Activated effector memory CD4-positive, alpha-beta T cell treated with anti-CD3 and anti-CD28 coated beads, Interleukin-2, amount 50 U/mL, for 16 hours (primary cell): Measurements from ENCODE around the gene TUBG2.
"Not testable (repeated sequence)": the region's sequence is repeated elsewhere in the genome, so short reads cannot be mapped to it uniquely, and the experiment has no call there.

Experiments
- DNase-seq: peaks from one replicate; pipeline ENCODE4 v3.0.0-alpha.2; 2020

Gene TUBG2

DNA sequence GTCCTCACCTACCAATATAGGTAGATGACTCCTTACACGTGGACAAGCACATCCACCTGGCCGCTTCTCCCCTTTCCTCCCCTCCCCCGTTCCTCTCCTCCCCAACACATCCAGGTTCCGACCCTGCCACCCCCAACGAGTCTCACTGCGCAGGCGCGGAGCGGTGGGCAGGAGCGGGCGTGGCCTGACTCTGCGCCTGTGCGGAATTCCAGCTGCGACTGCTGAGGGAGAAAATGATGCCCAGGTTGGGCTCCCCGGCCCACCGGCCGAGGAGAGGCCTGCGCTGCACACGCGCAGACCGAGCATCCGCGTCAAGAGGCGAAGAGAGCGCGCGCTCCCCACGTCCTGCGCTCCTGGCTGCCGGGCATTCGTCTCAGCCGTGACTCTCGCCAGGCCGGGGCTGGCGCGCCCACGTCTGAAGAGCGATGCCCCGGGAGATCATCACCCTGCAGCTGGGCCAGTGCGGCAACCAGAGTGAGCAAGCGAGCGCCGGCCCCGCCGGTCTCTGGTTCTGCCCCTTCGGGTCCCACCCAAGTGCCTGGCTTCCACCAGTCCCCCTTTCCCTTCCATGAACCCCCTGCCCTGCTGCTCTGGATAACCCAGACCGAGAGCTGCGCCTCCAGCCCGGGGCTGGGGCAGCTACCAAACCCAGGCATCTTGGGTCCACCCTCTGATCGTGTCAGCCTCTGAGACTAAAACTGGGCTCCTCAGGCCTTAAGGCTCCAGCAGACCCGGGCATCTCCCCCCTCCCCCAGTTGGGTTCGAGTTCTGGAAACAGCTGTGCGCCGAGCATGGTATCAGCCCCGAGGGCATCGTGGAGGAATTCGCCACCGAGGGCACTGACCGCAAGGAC lies at the start of gene TUBG2:
TSS of gene TUBG2 (plus strand) at position 206 of the 853 bp plus-strand sequence. CDS start at position 426, 220 bp downstream.
- DNase-seq = peak; percentile 91

DNA sequence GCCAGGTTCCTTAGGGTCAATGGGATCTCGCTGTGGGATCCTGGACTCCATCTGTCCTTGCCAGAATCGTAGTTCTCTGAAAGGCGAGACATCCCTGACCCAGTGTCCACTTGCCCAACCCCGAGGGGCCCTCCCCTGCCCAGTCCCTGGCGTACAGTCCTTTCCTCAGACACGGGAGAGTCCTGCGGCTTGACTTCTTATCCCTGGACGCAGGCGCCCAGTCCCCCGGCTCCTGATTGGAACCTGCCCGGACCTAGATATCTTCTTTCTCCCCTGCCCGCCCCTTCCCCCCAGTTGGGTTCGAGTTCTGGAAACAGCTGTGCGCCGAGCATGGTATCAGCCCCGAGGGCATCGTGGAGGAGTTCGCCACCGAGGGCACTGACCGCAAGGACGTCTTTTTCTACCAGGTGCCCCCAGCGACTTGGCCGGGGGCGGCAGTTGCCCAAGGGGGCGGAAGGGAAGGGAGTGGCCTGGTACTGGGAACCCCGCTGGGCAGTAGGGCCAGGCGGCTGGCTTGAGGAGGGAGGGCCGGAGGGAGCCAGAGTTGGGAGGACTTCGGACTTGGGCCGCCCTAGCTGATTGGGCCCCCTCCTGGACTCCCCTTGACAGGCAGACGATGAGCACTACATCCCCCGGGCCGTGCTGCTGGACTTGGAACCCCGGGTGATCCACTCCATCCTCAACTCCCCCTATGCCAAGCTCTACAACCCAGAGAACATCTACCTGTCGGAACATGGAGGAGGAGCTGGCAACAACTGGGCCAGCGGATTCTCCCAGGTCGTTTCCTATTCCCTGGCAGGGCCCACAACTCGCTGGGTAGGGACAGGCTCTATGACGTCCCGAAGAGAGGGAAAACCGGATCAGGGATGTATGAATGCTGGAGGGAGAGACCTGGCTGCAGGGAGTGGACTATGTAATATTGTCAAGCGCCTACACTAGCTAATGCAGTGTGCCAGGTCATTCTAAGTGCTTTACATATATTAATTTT lies 49.0 kb upstream of the TUBG2 start:
- DNase-seq = not testable (repeated sequence)

DNA sequence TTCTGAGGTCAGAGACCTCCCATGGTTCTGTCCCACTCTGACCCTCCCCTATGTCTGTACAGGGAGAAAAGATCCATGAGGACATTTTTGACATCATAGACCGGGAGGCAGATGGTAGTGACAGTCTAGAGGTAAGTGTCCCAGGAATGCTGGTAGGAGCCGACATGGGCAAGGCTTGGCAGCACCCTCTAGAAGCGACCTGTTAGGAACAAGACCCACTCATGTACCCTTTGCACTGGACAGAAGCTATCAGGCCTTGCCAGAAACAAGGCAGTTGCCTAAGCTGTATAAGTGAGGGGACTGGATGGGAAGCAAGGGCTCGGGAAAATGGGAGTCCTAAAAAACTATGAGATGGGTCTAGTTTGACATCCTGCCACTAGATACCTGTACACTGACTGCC lies 47.1 kb upstream of the TUBG2 start:
- no peak for DNase-seq

DNA sequence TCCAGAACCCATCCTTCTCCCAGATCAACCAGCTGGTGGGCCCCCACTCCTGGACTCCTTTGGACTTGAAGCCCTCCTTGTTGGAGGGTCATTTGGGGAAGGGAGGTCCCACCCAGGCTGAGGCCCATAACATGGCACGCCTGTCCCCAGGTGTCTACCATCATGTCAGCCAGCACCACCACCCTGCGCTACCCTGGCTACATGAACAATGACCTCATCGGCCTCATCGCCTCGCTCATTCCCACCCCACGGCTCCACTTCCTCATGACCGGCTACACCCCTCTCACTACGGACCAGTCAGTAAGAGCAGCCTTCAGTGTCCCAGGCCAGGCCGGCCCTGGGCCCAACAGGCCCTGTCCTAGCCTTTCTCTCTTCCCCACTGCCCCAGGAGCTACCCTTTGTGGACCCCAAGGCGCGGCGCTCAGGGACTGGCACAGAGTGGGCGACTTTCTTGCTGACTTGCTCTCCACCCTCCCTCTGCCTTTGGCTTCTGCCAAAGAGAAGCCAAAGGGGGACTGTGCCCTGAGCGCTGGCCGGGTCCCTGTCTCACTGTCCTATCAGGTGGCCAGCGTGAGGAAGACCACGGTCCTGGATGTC lies 45.3 kb upstream of the TUBG2 start:
- no peak for DNase-seq

DNA sequence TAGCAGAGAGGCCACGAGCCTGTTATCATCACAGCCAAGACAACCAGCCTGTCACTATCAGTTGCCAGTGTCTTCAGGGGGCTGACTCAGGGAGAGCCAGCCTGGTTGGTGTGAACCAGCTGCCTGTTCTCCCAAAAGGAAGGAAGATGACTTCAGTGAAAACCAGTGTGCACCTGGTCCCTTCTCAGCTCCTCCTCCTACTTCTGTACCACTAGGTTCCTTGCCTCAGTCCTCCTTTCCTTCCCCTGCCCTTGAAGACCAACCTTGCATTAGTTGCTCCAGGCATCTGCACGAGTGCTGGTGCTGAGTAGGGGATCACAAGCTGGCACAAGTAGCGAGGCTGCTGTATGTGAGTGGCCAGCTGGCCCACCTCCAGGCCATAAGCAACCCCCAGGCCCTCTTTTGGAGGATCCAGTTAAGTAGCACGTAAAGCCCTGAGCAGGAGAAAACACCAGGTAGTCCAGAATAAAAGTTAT lies 41.1 kb upstream of the TUBG2 start:
- DNase-seq = no peak

DNA sequence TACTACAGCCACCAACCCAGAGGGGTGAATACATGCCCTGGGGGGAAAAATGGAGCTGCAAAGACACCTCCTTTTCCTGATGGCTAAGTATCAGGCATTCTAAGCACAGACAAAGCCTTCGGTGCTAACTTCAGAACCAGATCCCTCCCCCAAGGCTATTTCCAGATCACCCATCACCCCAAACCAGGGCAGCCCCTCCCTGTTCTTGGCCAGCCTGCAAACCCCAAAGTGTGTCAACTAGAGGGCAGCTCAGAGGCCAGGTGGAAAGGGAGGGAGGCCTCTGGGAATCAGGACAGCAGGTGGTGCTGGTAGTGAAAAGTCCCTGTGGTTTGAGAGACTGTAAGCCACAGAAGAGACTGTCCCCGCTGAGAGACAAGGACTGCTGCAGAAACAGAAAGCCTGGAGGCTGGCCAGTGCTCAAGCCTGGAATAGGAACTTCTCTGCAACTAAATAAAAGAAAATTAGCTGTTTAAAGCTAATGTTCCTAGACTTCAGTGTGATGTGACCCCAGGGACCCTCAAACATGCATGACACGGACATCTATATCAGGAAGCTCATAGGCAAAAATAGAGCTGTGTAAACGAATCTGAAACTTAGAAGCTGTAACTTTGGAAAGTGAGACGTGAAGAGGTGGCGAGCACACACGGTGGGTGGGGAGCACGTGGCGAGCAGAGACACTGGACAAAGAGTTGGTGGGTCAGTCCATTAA lies 40.5 kb upstream of the TUBG2 start:
- no peak for DNase-seq

DNA sequence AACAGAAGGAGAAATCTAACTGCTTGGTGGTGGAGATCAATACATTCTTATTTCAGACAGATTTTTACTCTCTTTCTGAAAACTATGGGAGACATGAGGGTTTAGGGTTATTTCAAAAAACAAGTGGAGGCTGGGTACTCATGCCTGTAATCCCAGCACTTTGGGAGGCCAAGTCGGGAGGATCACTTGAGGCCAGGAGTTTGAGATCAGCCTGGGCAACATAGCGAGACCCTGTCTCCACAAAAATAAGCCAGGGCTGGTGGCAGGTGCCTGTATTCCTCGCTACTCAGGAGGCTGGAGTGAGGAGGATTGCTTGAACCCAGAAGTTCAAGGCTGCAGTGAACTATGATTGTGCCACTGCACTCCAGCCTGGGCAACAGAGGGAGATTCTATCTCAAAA lies 37.1 kb upstream of the TUBG2 start:
- DNase-seq = not testable (repeated sequence)

DNA sequence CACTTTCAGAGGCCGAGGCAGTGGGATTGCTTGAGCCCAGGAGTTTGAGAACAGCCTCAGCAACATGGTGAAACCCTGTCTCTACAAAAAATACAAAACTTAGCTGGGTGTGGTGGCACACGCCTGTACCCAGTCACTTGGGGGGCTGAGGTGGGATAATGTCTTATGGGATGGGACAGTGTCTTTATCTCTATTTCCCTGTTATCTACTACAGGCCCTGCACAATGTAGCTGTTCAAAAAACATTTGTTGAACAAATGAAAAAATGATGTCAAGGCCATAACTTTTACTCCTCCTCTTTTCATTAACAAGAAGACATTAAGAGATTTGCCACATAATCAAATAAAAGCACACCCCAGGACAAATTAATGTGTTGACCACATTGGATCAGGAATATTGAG lies 35.8 kb upstream of the TUBG2 start:
- no peak for DNase-seq

DNA sequence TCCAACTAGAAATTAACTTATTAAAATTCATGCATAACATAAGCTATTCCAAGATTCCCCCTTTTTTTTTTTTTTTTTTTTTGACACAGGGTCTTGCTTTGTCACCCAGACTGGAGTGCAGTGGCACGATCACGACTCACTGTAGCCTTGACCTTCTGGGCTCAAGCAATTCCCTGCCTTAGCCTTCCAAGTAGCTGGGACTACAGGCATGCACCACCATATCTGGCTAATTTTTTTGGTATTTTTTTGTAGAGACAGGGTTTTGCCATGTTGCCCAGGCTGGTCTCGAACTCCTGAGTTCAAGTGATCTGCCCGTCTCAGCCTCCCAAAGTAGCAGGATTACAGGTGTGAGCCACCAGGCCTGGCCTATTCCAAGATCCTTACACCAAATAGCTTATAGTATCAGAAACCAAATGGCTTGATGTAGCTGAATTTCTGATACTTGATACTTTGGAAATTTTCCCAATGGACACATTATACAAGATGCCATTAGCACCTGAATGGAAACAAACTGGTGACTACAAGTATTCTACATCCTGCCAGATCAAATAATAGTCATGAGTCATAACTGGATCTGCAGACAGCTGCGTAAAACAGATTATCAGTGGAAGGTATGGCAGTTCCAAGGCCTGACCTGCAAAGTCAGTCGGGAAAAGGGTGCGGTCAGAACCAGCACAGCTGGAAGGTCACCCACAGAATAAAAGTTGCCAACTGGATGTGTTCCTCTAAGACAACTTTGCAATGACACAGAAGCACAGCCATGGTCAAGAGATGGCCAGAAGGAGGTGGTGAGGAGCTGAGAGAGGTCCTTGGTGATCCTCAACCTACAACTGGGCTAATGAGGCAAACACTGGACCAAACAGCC lies 35.1 kb upstream of the TUBG2 start:
- no peak for DNase-seq

DNA sequence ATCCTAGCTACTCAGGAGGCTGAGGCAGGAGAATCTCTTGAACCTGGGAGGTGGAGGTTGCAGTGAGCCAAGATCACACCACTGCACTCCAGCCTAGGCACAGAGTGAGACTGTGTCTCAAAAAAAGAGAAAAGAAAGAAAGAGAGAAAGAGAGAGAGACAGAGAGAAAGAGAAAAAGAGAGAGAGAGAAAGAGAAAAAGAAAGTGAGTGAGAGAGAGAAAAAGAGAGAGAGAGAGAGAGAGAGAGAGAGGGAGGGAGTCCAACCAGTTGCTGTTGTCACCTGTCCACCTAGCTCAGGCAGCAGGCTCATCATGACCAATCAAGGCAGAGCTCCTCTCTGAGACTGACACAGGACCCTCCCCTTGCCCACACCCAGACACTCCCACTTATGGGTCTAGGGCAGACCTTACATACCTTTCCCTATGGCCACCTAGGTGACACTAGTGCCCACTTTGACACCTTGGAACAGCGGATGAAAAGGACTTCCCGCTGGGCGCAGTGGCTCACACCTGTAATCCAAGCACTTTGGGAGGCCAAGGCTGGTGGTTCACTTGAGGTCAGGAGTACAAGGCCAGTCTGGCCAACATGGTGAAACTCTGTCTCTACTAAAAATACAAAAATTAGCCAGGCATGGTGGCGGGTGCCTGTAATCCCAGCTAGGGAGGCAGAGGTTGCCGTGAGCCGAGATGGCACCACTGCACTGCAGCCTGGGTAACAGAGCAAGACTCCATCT lies 31.9 kb upstream of the TUBG2 start:
- not testable (repeated sequence) for DNase-seq

DNA sequence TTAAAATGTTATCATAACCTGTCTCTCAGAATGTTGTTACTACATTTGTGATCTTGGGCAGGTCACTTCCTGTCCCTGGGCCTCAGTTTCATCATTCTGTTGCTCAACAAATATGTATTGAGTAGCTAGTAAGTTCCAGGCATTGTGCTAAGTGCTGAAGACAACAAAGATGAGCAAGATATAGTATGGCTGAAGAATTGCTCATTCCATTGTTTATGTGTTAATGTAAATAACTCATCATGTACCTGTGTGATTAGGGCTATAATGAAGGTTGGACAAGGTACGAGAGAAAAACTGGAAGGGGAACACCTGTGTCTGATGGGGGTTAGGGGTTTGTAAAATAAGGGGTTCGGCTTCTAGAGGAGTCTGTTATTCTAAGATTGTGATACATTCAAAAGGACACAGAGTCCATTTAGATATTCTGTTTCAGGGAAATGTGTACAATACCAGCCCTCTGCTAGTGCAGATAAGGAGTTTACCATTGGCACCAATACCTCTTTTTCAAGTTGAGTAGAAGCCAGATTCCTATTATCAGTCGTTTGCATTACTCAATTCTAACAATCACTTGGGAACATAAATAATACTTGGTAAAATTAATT lies 29.6 kb upstream of the TUBG2 start:
- no peak for DNase-seq

DNA sequence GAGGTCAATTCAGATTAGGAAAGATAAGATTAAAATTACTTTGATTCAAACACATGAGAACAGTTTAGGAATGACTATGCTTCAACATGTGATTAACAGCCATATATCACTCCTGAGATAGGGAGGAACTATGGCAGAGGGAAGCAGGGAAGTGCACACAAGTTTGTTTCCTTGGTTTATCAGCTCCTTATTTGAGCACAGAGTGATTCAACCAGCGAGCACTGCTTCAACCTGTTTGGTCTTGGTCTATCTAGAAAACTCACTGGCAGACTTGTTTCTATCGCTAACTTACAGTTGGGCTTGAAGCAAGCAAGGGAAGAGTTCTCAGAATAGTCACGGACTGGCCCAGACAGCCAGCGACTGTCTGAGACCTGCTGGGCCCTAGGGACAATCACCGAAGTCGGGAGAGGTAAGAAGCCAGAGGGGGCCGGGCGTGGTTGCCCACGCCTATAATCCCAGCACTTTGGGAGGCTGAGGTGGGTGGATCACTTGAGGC lies 26.1 kb upstream of the TUBG2 start:
- no peak for DNase-seq

DNA sequence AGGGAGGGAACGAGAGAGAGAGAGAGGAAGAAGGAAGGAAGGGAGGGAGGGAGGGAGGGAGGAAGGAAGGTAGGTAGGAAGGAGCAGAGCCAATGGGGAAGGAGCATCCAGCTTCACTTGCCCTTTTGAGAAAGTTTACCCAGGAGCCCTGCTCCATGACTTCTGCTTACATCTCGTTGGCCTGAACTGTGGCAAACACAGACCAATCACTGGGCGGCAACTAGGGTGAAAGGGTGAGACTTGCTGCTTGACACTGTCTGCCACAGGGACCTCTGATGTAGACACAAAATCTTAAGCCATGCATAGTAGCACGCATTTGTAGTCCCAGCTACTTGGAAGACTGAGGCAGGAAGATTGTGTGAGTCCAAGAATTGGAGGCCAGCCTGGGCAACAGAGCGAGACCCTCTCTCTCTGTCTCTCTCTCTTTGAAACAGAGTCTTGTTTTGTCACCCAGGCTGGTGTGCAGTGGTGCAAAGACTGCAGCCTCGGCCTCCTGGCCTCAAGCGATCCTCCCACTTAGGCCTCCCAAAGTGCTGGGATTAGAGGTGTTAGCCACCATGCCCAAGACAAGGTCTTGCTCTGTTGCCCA lies 19.5 kb upstream of the TUBG2 start:
- DNase-seq = no peak

DNA sequence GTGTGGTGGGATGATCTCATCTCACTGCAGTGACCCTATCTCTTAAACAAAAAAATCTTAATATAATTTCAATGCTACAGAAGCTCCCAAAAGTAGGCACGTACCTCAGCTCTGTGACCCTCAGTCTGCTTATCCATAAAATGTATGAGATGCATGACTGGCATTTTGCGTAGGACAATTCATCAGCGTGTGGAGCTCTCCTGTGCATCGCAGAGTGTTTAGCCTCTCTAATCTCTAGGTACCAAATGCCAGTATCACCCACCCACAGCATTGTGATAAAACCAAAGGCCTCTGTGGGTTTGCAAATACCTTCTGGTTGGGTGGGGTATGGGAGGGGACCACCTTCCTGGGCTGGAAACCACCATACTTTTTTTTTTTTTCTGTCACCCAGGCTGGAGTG lies 19.0 kb upstream of the TUBG2 start:
- DNase-seq = no peak

DNA sequence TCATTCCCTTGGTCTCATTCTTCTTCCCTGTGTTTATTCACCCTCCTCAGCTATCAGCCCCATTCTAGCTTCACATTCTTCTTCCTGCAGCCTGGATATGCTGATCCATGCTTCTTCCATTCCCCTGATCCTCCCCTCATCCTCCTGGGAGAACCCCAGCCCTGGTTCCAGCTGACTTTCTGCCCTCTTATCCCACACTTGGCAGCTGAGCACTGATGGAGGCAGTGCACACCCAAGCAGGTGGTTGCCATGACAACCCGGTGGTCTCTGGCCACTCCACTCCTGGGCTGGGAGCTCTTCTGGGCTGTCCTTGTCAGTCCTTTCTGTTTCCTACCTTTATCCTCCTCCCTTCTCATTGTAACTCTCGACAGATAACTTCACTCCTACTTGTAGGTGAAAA lies 16.7 kb upstream of the TUBG2 start:
- no peak for DNase-seq

DNA sequence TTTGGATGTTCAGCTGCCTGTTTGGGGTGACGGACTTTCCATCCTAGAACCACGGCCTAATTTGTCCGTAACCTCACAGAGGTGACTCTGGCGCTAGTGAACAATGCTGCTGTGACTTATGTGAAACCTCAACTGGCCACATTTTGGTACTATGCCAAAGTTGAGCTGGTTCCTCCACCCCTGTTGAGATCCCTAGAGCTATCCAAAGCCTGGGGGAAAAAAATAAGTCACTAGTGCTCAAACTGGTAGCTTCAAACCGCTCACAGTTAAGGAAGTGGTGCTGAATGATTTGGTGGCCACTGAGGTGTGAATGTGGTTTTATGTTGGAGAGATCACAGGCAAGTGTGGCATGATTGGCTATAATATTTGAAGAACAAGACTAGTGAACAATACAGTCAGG lies 11.3 kb upstream of the TUBG2 start:
- DNase-seq = no peak

DNA sequence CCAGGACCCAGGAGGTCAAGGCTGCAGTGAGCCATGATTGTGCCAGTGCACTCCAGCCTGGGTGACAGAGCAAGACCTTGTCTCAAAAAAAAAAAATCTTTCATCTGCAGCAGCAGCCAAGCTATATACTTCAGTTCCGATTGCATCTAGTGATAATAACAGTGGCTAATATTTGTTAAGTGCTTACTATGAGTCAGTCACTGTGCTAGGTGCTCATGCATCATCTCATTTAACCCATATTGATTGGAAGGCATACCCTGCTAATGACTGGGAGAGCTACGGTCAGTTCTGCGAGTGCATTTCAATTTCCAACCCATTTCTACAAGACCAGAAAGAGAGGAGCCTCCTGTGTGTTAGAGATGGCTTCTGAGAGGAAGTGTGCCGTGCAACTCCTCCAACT lies 7.7 kb upstream of the TUBG2 start:
- no peak for DNase-seq

DNA sequence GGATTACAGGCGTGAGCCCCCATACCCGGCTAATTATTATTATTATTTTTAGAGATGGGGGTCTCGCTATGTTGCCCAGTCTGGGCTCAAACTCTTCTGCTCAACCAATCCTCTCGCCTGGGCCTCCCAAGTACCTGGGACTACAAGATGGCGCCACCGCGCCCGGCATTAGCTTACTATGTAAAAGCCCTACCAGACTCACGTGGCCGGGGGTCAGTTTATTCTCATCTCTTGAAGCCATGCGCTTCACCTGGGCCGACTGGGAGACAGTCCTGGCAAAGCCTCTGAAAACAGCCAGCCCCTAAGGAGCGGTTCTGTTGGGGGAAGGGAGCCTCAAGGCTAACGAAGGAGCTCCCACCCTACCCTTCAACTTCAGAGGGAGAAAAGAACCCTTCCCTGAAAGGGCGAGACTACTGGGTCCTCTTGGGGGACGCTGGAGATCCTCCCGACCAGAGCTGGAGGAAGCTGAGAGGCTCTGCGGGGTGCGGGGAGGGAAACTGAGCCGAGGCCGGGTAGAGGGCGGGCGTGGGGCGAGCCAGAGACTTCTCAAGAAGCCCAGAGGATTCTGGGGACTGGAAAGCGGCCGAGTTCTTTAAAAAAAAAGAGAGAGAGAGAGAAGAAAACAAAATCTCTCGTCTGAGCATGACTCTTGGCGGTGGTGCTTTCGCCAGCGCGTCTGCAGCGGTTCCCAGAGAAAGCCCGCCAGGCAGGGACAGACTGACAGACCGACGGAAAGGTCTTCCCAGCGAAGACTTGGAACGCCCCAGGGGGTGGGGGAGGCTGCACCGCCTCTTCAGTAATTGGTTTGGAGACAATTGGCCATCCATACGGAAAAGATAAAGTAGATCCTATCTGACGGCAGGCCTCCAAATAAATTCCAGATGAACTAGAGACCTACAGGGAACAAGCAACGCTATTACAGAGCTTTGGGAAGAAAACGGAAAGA lies 5.6 kb upstream of the TUBG2 start:
- no peak for DNase-seq

DNA sequence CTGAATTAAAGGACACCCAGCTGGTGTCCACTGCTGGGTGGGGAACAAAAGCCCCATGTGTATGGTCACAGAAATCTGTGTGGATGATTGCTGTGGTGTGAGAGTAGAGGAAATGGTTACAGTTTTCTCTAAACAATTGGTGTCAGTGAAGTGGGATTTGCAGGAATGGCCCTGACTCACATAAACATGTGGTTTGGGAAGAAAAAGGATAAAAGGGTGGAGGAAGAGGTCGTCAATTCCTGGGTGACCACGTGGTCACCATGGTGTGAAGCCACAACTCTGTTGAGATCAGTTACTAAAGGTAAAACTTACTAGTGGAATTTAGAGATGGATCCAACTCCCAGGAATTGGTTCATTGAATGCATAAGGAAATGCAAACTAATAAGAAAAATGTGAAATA lies 3.6 kb upstream of the TUBG2 start:
- DNase-seq = no peak
